H9 (cell line): ENCODE measurements around the gene TRAF2. TPM values are rescaled to one million over a fixed set of nuclear protein-coding genes. Genes with fewer than 3 reads are reported as not detected.

Source experiments
- DNase-seq: peaks from one replicate; pipeline ENCODE4 v3.0.0-alpha.2; 2017
- H2AFZ ChIP-seq: one replicate; pipeline ENCODE4 v1.6.1; 2013; ENCODE audit warnings: mild to moderate bottlenecking, low read length, control low read depth, moderate library complexity
- H2AK5ac ChIP-seq: 2 replicates; pipeline ENCODE4 v1.6.1; 2013; ENCODE audit warnings: low read length, control low read depth, mixed read lengths; ENCODE audit not compliant: insufficient read length
- H2BK120ac ChIP-seq: one replicate; pipeline ENCODE4 v1.6.1; 2013; ENCODE audit warnings: low read depth, mild to moderate bottlenecking, low read length, control low read depth, inconsistent platforms; ENCODE audit not compliant: poor library complexity, severe bottlenecking
- H2BK12ac ChIP-seq: 2 replicates; pipeline ENCODE4 v1.6.1; 2013; ENCODE audit warnings: low read length, control low read depth, mixed read lengths, low read depth; ENCODE audit not compliant: insufficient read length
- H2BK15ac ChIP-seq: 2 replicates; pipeline ENCODE4 v1.6.1; 2013; ENCODE audit warnings: low read depth, low read length, control low read depth
- H2BK20ac ChIP-seq: one replicate; pipeline ENCODE4 v1.6.1; 2013; ENCODE audit warnings: low read depth, mild to moderate bottlenecking, low read length, control low read depth, inconsistent platforms; ENCODE audit not compliant: poor library complexity, severe bottlenecking
- H2BK5ac ChIP-seq: 2 replicates; pipeline ENCODE4 v1.6.1; 2013; ENCODE audit warnings: low read length, control low read depth, mixed read lengths; ENCODE audit not compliant: insufficient read length
- H3K14ac ChIP-seq: 2 replicates; pipeline ENCODE4 v1.6.1; 2013; ENCODE audit warnings: low read length, control low read depth; ENCODE audit not compliant: insufficient read depth
- H3K18ac ChIP-seq: 2 replicates; pipeline ENCODE4 v1.6.1; 2013; ENCODE audit warnings: low read depth, mild to moderate bottlenecking, mixed read lengths, low read length, control low read depth; ENCODE audit not compliant: insufficient read length
- H3K23ac ChIP-seq: 2 replicates; pipeline ENCODE4 v1.6.1; 2013; ENCODE audit warnings: low read length, control low read depth, mixed read lengths, low read depth; ENCODE audit not compliant: insufficient read length
- H3K23me2 ChIP-seq: 2 replicates; pipeline ENCODE4 v1.6.1; 2013; ENCODE audit warnings: low read depth, mild to moderate bottlenecking, mixed read lengths, low read length, control low read depth; ENCODE audit not compliant: insufficient read length, poor library complexity, severe bottlenecking
- H3K27ac ChIP-seq: 2 replicates; pipeline ENCODE4 v1.5.1; 2013; ENCODE audit warnings: low read length, control low read depth, mixed read lengths, low read depth; ENCODE audit not compliant: insufficient read length
- H3K27me3 ChIP-seq: 2 replicates; pipeline ENCODE4 v1.6.1; 2013; ENCODE audit warnings: low read length, control low read depth, inconsistent platforms; ENCODE audit not compliant: insufficient read depth
- H3K4ac ChIP-seq: 2 replicates; pipeline ENCODE4 v1.6.1; 2013; ENCODE audit warnings: low read depth, mild to moderate bottlenecking, control low read depth, inconsistent platforms, low read length, moderate library complexity
- H3K4me1 ChIP-seq: 2 replicates; pipeline ENCODE4 v1.6.1; 2013; ENCODE audit warnings: low read length, control low read depth, inconsistent platforms; ENCODE audit not compliant: insufficient read depth
- H3K4me2 ChIP-seq: 2 replicates; pipeline ENCODE4 v1.6.1; 2013; ENCODE audit warnings: low read length, control low read depth, mixed read lengths; ENCODE audit not compliant: insufficient read length, insufficient read depth
- H3K56ac ChIP-seq: 2 replicates; pipeline ENCODE4 v1.6.1; 2013; ENCODE audit warnings: low read depth, mild to moderate bottlenecking, mixed read lengths, low read length, control low read depth; ENCODE audit not compliant: insufficient read length
- H3K79me1 ChIP-seq: 2 replicates; pipeline ENCODE4 v1.6.1; 2013; ENCODE audit warnings: low read depth, mild to moderate bottlenecking, moderate library complexity, low read length, control low read depth, inconsistent platforms; ENCODE audit not compliant: insufficient read depth, poor library complexity, severe bottlenecking
- H3K79me2 ChIP-seq: 2 replicates; pipeline ENCODE4 v1.6.1; 2013; ENCODE audit warnings: low read length, control low read depth, inconsistent platforms; ENCODE audit not compliant: insufficient read depth
- H3K9ac ChIP-seq: 2 replicates; pipeline ENCODE4 v1.6.1; 2013; ENCODE audit warnings: low read length, control low read depth, mixed read lengths; ENCODE audit not compliant: insufficient read length; ENCODE audit errors: extremely low read depth
- H3K9me3 ChIP-seq: one replicate; pipeline ENCODE4 v1.6.1; 2013; ENCODE audit warnings: low read depth, low read length, inconsistent platforms; ENCODE audit not compliant: control insufficient read depth
- H3T11ph ChIP-seq: one replicate; pipeline ENCODE4 v1.6.1; 2013; ENCODE audit warnings: mild to moderate bottlenecking, low read length, control low read depth, inconsistent platforms
- H4K20me1 ChIP-seq: one replicate; pipeline ENCODE4 v1.6.1; 2013; ENCODE audit not compliant: control insufficient read depth, insufficient read length, insufficient read depth
- H4K5ac ChIP-seq: 2 replicates; pipeline ENCODE4 v1.6.1; 2013; ENCODE audit warnings: low read depth, mild to moderate bottlenecking, mixed read lengths, low read length, control low read depth; ENCODE audit not compliant: insufficient read length
- H4K8ac ChIP-seq: replicated peaks from 2 replicates; pipeline ENCODE4 v1.6.1; 2013; ENCODE audit warnings: low read length, control low read depth, mixed read lengths, low read depth; ENCODE audit not compliant: insufficient read length
- H4K91ac ChIP-seq: 2 replicates; pipeline ENCODE4 v1.6.1; 2013; ENCODE audit warnings: low read depth, mild to moderate bottlenecking, moderate library complexity, mixed read lengths, low read length, control low read depth; ENCODE audit not compliant: insufficient read length
- H3K27ac Mint-ChIP-seq, 3 experiments: 2 replicates in 2 of 3; 3 replicates in 1 of 3; pipeline ENCODE4 v1.8.0; 2020 to 2021; ENCODE audit warnings: mixed read lengths in 3 of 3, mild to moderate bottlenecking in 1 of 3, moderate library complexity in 1 of 3
- H3K27me3 Mint-ChIP-seq: 2 replicates; pipeline ENCODE4 v1.8.0; 2021; ENCODE audit warnings: low read depth, mild to moderate bottlenecking, moderate library complexity, mixed read lengths
- H3K36me3 Mint-ChIP-seq, 3 experiments: 2 replicates in 2 of 3; 3 replicates in 1 of 3; pipeline ENCODE4 v1.8.0; 2020 to 2021; ENCODE audit warnings: low read depth in 3 of 3, mixed read lengths in 3 of 3; ENCODE audit not compliant: insufficient read depth in 1 of 3
- H3K4me1 Mint-ChIP-seq, 2 experiments: 2 replicates each; pipeline ENCODE4 v1.8.0; 2020; ENCODE audit warnings: mixed read lengths in 2 of 2
- H3K4me3 Mint-ChIP-seq, 2 experiments: 2 replicates in 1 of 2; 3 replicates in 1 of 2; pipeline ENCODE4 v1.8.0; 2020 to 2021; ENCODE audit warnings: mild to moderate bottlenecking in 2 of 2, mixed read lengths in 2 of 2, moderate library complexity in 1 of 2
- H3K9me3 Mint-ChIP-seq, 2 experiments: 2 replicates in 1 of 2; 3 replicates in 1 of 2; pipeline ENCODE4 v1.8.0; 2020; ENCODE audit warnings: mild to moderate bottlenecking in 2 of 2, mixed read lengths in 2 of 2, moderate library complexity in 1 of 2
- CTCF ChIP-seq: fragments of 200-600 bp; sonication (generic); conservative IDR thresholded peaks from 3 replicates; pipeline ENCODE4 v1.8.0; 2021; ENCODE audit warnings: antibody characterized with exemption, mild to moderate bottlenecking
- WGBS: extraction: QIAGEN DNeasy Blood & Tissue Kit; methylation state at CpG from one replicate; pipeline ENCODE4 v1.1.7; 2013; ENCODE audit warnings: missing lambda C conversion rate, low lambda C conversion rate, mixed read lengths; ENCODE audit not compliant: insufficient read length; ENCODE audit errors: extremely low coverage; 5-methylcytosine and 5-hydroxymethylcytosine counted together
- total RNA-seq: library from RNA; stranded (reverse); gene quantifications from 2 replicates; pipeline ENCODE4 v1.2.1, GENCODE V29; 2021

Gene TRAF2
- total RNA-seq, 1 experiment from 2014 or later: 48.8 TPM

DNA sequence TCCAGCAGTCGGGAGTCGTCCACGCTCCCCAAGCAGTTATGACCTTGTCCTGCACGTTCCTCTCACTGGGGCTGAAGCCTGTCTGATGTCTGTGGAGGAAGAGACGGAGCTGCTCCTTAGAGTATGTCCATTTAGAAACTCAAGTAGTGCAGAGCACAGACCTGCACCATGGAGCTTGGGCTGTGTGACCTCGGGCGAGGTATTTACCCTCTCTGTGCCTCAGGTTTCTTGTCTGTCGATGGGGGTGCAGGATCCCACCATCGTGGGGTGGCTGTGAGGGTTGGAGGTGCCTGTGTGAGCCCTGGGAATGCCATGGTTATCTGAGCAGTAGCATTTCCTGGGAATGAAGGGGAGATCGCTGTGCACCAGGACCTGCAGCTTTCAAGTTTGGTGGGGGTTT lies 14.2 kb downstream of the TRAF2 start:
- Histone ChIP-seq H4K8ac (no peak overlapping the region), H2BK15ac (no peak overlapping the region), H2AFZ (no peak overlapping the region), H3K4ac (no peak overlapping the region), H3K14ac (no peak overlapping the region), H3K23ac (no peak overlapping the region), H4K5ac (no peak overlapping the region), H2BK5ac (no peak overlapping the region), H3K4me1 (no peaks in the 10 kb centered on the region), H3K9ac (no peak overlapping the region), H3K79me2 (no peaks in the 10 kb centered on the region; the same call in 1 of the 2 replicates), H3K23me2 (no peaks in the 10 kb centered on the region), H2BK120ac (no peak overlapping the region), H4K20me1 (no peaks in the 10 kb centered on the region), H2BK12ac (no peak overlapping the region), H3K9me3 (no peaks in the 10 kb centered on the region), H3K27ac (no peak overlapping the region), H2AK5ac (no peak overlapping the region), H3K79me1 (peaks cover 2% of the 10 kb centered on the region), H3K18ac (no peak overlapping the region), H3K4me2 (no peak overlapping the region), H3T11ph (no peak overlapping the region), H3K56ac (no peak overlapping the region), H2BK20ac (no peak overlapping the region), H4K91ac (no peak overlapping the region), H3K27me3 (no peaks in the 10 kb centered on the region)
- Mint-ChIP-seq H3K27ac (peak overlapping the region in 2 of 3 experiments; percentile 22 to 53; a peak in 1 of 7 replicates), H3K4me1 (peaks cover 5 to 6% of the 10 kb centered on the region in 2 experiments; a peak in 2 of 4 replicates), H3K4me3 (no peak overlapping the region), H3K27me3 (no peaks in the 10 kb centered on the region; the same call in 1 of the 2 replicates), H3K36me3 (peaks cover 34 to 59% (median 54%) of the 10 kb centered on the region in 3 experiments), H3K9me3 (no peaks in the 10 kb centered on the region)
- TF ChIP-seq CTCF: no peak
- WGBS: no CpG with 5 or more reads among the region's 10 CpGs
- DNase-seq: no peak
